B cell (primary cell): ENCODE measurements around the gene TMEM45B.

Experiments
- EZH2 ChIP-seq: IDR thresholded peaks from 2 replicates; pipeline ENCODE4 v1.6.1; 2012; ENCODE audit warnings: borderline replicate concordance, low read depth, mild to moderate bottlenecking, moderate library complexity, low read length; ENCODE audit not compliant: insufficient read depth, poor library complexity, severe bottlenecking
- TF ChIP-seq, protein P1 (sequence below): fragments of 200-600 bp; IDR thresholded peaks from one replicate; pipeline ENCODE4 v1.8.0; 2022; ENCODE audit warnings: antibody characterized with exemption, mild to moderate bottlenecking

DNA sequence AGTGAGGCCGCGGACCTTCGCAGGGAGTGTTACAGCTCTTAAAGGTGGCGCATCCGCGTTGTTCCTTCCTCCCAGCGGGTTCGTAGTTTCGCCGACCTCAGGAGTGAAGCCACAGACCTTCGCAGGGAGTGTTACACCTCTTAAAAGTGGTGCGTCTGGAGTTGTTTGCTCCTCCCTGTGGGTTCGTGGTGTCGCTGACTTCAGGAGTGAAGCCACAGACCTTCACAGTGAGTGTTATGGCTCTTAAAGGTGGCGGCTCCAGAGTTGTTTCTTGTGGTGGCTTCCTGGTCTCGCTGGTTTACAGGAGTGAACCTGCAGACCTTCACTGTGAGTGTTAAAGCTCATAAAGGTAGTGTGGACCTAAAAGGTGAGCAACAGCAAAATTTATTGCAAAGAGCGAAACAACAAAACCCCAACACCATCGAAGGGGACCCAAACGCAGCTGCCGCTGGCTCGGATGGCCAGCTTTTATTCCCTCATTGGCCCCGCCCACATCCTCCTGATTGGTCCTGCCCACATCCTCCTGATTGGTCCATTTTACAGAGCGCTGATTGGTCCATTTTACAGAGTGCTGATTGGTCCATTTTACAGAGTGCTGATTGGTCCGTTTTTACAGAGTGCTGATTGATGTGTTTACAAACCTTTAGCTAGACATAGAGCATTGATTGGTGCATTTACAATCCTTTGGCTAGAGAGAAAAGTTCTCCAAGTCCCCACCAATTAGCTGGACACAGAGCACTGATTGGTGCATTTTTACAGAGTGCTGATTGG is 1.2 kb upstream of the TMEM45B start:
- TF ChIP-seq, protein P1, sequence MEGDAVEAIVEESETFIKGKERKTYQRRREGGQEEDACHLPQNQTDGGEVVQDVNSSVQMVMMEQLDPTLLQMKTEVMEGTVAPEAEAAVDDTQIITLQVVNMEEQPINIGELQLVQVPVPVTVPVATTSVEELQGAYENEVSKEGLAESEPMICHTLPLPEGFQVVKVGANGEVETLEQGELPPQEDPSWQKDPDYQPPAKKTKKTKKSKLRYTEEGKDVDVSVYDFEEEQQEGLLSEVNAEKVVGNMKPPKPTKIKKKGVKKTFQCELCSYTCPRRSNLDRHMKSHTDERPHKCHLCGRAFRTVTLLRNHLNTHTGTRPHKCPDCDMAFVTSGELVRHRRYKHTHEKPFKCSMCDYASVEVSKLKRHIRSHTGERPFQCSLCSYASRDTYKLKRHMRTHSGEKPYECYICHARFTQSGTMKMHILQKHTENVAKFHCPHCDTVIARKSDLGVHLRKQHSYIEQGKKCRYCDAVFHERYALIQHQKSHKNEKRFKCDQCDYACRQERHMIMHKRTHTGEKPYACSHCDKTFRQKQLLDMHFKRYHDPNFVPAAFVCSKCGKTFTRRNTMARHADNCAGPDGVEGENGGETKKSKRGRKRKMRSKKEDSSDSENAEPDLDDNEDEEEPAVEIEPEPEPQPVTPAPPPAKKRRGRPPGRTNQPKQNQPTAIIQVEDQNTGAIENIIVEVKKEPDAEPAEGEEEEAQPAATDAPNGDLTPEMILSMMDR, result no peak
- TF ChIP-seq EZH2, result no peak
